ENCODE results near the gene OR10S1.

Gene OR10S1

DNA sequence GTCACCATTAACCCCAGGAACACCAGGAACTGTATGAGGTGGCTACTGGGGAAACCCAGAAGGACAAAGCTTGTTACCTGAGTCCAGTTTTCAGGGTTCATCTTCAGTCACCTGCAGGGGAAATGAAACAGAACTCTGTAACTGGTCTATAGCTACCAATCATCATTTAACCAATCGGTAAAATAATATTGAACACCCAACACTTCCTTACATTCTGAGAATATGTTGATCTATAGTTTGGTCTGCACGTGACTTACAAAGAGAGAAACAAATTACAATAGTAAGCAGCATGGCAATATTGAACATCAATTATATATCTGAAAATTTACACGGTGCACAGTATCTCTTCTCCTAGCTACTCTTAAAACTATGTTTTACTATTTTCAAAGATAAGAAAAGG is 33.8 kb downstream of the OR10S1 start, which contains the start of gene OR6T1:
OR6T1 (minus strand) TSS at position 101 of the 400 bp plus-strand sequence; CDS start at position 101, 0 bp downstream.
- H3K36me3 ChIP-seq (ENCODE audit: control insufficient read depth in 1 of 2, insufficient read depth in 2 of 2, low read length in 2 of 2): no peaks in the 10 kb centered on the region
- no peaks in the 10 kb centered on the region for H3K9me3 ChIP-seq (ENCODE audit: control insufficient read depth in 1 of 2, low read length in 2 of 2)
- H3K4me1 ChIP-seq (ENCODE audit: control insufficient read depth in 1 of 2, insufficient read depth in 2 of 2, low read length in 2 of 2): no peaks in the 10 kb centered on the region
- H3K27ac ChIP-seq (ENCODE audit: low read depth, low read length): no peak within 1 kb of the TSS
- H3K4me3 ChIP-seq (ENCODE audit: low read depth in 1 of 2, low read length in 2 of 2): no peak within 1 kb of the TSS
- no peaks in the 10 kb centered on the region for H3K27me3 ChIP-seq (ENCODE audit: control insufficient read depth in 1 of 2, insufficient read depth in 2 of 2, low read length in 2 of 2)
- H3K9ac ChIP-seq (ENCODE audit: low read depth in 1 of 2, low read length in 2 of 2): no peak within 1 kb of the TSS

DNA sequence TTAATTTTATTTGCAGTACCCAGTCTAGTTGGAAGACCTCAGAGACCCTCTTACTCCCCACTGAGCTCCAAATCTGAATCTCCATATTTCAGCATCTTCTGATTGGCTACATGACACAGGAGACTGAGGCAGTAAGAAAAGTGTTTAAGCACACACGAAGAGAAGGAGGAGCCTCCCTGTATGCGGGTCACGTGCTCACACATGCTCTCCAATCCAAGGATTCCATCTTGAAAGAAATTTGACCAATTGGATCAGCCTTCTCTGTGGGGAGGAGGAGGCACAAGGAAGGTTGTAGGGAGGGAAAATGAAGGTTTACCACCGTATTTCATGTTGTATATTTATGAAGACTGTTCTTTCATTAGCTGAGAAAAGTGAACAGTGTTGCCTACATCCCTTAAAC is 35.2 kb downstream of the OR10S1 start:
- Histone ChIP-seq H3K4me1 (ENCODE audit: control insufficient read depth in 1 of 2, insufficient read depth in 2 of 2, low read length in 2 of 2) (no peaks in the 10 kb centered on the region), H3K27me3 (ENCODE audit: control insufficient read depth in 1 of 2, insufficient read depth in 2 of 2, low read length in 2 of 2) (no peaks in the 10 kb centered on the region), H3K27ac (ENCODE audit: low read depth, low read length) (no peak overlapping the region)

DNA sequence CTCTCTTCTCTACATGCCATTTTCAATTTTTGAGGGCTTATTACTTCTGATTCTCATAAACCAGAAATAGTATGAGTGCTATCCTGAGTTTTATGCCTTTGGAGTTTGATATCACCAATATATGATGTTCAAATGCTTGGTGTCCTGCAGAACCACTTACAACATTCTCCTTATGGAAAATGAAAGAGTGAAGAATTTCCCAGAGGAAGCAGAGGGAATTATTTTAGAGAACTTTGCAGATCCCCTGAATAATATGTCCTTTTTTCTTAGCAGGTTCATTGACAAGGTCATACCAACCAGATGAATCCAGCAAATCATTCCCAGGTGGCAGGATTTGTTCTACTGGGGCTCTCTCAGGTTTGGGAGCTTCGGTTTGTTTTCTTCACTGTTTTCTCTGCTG is 38.3 kb downstream of the OR10S1 start, which contains the start of gene OR4D5:
OR4D5 (plus strand) TSS at position 301 of the 400 bp plus-strand sequence; CDS start at position 301, 0 bp downstream.
- Histone ChIP-seq H3K27me3 (ENCODE audit: control insufficient read depth in 1 of 2, insufficient read depth in 2 of 2, low read length in 2 of 2) (no peaks in the 10 kb centered on the region), H3K36me3 (ENCODE audit: control insufficient read depth in 1 of 2, insufficient read depth in 2 of 2, low read length in 2 of 2) (no peaks in the 10 kb centered on the region), H3K9ac (ENCODE audit: low read depth in 1 of 2, low read length in 2 of 2) (no peak within 1 kb of the TSS), H3K4me3 (ENCODE audit: low read depth in 1 of 2, low read length in 2 of 2) (no peak within 1 kb of the TSS), H3K9me3 (ENCODE audit: control insufficient read depth in 1 of 2, low read length in 2 of 2) (no peaks in the 10 kb centered on the region), H3K4me1 (ENCODE audit: control insufficient read depth in 1 of 2, insufficient read depth in 2 of 2, low read length in 2 of 2) (no peaks in the 10 kb centered on the region), H3K27ac (ENCODE audit: low read depth, low read length) (no peak within 1 kb of the TSS)

More for the DNA sequence above, 35.2 kb downstream of the OR10S1 start:
- Histone ChIP-seq H3K9ac (ENCODE audit: low read depth in 1 of 2, low read length in 2 of 2) (no peak overlapping the region), H3K4me3 (ENCODE audit: low read depth in 1 of 2, low read length in 2 of 2) (no peak overlapping the region), H3K36me3 (ENCODE audit: control insufficient read depth in 1 of 2, insufficient read depth in 2 of 2, low read length in 2 of 2) (no peaks in the 10 kb centered on the region), H3K9me3 (ENCODE audit: control insufficient read depth in 1 of 2, low read length in 2 of 2) (no peaks in the 10 kb centered on the region)

Data from duodenal mucosa (tissue), 2 donors.